HCT116 (cell line): Measurements from ENCODE around the gene ZSWIM4. TPM values are rescaled to one million over a fixed set of nuclear protein-coding genes. Genes with fewer than 3 reads are reported as not detected.

Experiments
- ATAC-seq: fragments of 200-7000 bp; cut with Tn5 transposase; 2 replicates; pipeline ENCODE4 v1.9.1; 2020; ENCODE audit warnings: mild to moderate bottlenecking, moderate library complexity
- BruUV-seq: library from RNA; stranded (reverse); fragments of 400-500 nt; replicated peaks from 2 replicates; lab custom pipeline; 2021; lab: Mats Ljungman, UMichigan
- CTCF ChIA-PET: fragments of 300-600 bp; sonication (Branson Sonifier 250); formaldehyde crosslinking; loops from one replicate; lab custom pipeline; 2021; ENCODE audit warnings: antibody characterized with exemption; lab: Charles Lee
- POLR2A ChIA-PET: fragments of 300-600, 350-600 bp; sonication (Branson Sonifier 250); formaldehyde crosslinking; loops from one replicate; lab custom pipeline; 2021; ENCODE audit warnings: antibody characterized with exemption; lab: Charles Lee
- RAD21 ChIA-PET, 2 experiments: fragments of 300-600 bp; sonication (Branson Sonifier 250); formaldehyde crosslinking; loops; one replicate each; lab custom pipeline; 2023; ENCODE audit warnings: low total read pairs in 2 of 2; ENCODE audit not compliant: uncharacterized antibody in 2 of 2, unreplicated experiment in 2 of 2, low non-redundant PET in 1 of 2; lab: Charles Lee
- DNase-seq: peaks from one replicate; pipeline ENCODE4 v3.0.0-alpha.2; 2010; ENCODE audit warnings: low read depth, low spot score
- H2AFZ ChIP-seq: fragments of 200-600 bp; shearing (Covaris generic), sonication (generic); 2 replicates; pipeline ENCODE4 v1.6.1; 2017; ENCODE audit warnings: low read depth, mixed run types, mixed read lengths, antibody characterized with exemption, low read length; ENCODE audit not compliant: poor library complexity, severe bottlenecking
- H3K27ac ChIP-seq: 2 replicates; pipeline ENCODE4 v1.5.1; 2012; ENCODE audit warnings: low read depth, low read length
- H3K27me3 ChIP-seq: fragments of 200-600 bp; sonication (generic); 2 replicates; pipeline ENCODE4 v1.6.1; 2016; ENCODE audit warnings: mixed run types, low read length, mixed read lengths; ENCODE audit not compliant: insufficient read depth
- H3K36me3 ChIP-seq, 2 experiments: fragments of 200-500 bp in 1 of 2; fragments of 200-600 bp in 1 of 2; sonication (Bioruptor generic) in 1 of 2; sonication (generic) in 1 of 2; 2 replicates each; pipeline versions ENCODE4 v1.5.1 to v1.6.1; 2014 to 2016; ENCODE audit warnings: low read length in 2 of 2, inconsistent platforms in 1 of 2, mixed read lengths in 1 of 2, mixed run types in 1 of 2; ENCODE audit not compliant: insufficient read depth in 2 of 2, control insufficient read depth in 1 of 2
- H3K4me1 ChIP-seq, 2 experiments: fragments of 200-600 bp in 1 of 2; sonication (generic) in 1 of 2; 2 replicates each; pipeline versions ENCODE4 v1.5.1 to v1.6.1; 2012 to 2017; ENCODE audit warnings: low read length in 2 of 2, inconsistent platforms in 1 of 2, mild to moderate bottlenecking in 1 of 2, mixed read lengths in 1 of 2, mixed run types in 1 of 2, moderate library complexity in 1 of 2; ENCODE audit not compliant: insufficient read depth in 2 of 2, control insufficient read depth in 1 of 2
- H3K4me2 ChIP-seq: fragments of 200-600 bp; sonication (generic); 2 replicates; pipeline ENCODE4 v1.6.1; 2017; ENCODE audit warnings: mixed run types, low read length, mixed read lengths
- H3K4me3 ChIP-seq, 2 experiments: fragments of 200-600 bp in 1 of 2; sonication (generic) in 1 of 2; replicated peaks in 1 of 2; 2 replicates each; pipeline ENCODE4 v1.5.1; 2011 to 2016; ENCODE audit warnings: low read length in 2 of 2, control low read depth in 1 of 2, low read depth in 1 of 2, mild to moderate bottlenecking in 1 of 2, mixed read lengths in 1 of 2, mixed run types in 1 of 2
- H3K79me2 ChIP-seq: fragments of 200-600 bp; sonication (generic); 2 replicates; pipeline ENCODE4 v1.6.1; 2017; ENCODE audit warnings: mild to moderate bottlenecking, mixed run types, low read length, moderate library complexity, mixed read lengths; ENCODE audit not compliant: insufficient read depth
- H3K9ac ChIP-seq: fragments of 200-600 bp; sonication (generic); 2 replicates; pipeline ENCODE4 v1.6.1; 2016; ENCODE audit warnings: low read length, mixed read lengths
- H3K9me2 ChIP-seq: fragments of 200-600 bp; sonication (generic), shearing (Covaris generic); 2 replicates; pipeline ENCODE4 v1.6.1; 2017; ENCODE audit warnings: mixed run types, mild to moderate bottlenecking, moderate library complexity; ENCODE audit not compliant: insufficient read depth
- H3K9me3 ChIP-seq, 2 experiments: fragments of 200-500 bp in 1 of 2; fragments of 200-600 bp in 1 of 2; sonication (Bioruptor generic) in 1 of 2; sonication (generic) in 1 of 2; 2 replicates each; pipeline ENCODE4 v1.6.1; 2014 to 2017; ENCODE audit warnings: low read length in 2 of 2, mixed read lengths in 2 of 2, inconsistent platforms in 1 of 2, low read depth in 1 of 2, mild to moderate bottlenecking in 1 of 2, mixed run types in 1 of 2, moderate library complexity in 1 of 2; ENCODE audit not compliant: control insufficient read depth in 1 of 2, insufficient read depth in 1 of 2
- H4K20me1 ChIP-seq: fragments of 200-600 bp; sonication (generic), shearing (Covaris generic); 2 replicates; pipeline ENCODE4 v1.6.1; 2017; ENCODE audit warnings: mixed run types, mild to moderate bottlenecking, moderate library complexity; ENCODE audit not compliant: insufficient read depth
- CBX3 ChIP-seq: IDR thresholded peaks from 2 replicates; pipeline ENCODE4 v1.6.1; 2012; ENCODE audit warnings: low read depth
- CEBPB ChIP-seq: IDR thresholded peaks from 2 replicates; pipeline ENCODE4 v1.6.1; 2012; ENCODE audit warnings: low read depth
- CTCF ChIP-seq, 3 experiments: fragments of 200-600 bp in 1 of 3; sonication (generic) in 1 of 3; IDR thresholded peaks in 2 of 3; conservative IDR thresholded peaks in 1 of 3; 2 replicates each; pipeline ENCODE4 v1.5.1; 2012 to 2017; ENCODE audit warnings: low read depth in 2 of 3, low read length in 2 of 3, antibody characterized with exemption in 1 of 3, borderline replicate concordance in 1 of 3, control low read depth in 1 of 3, mild to moderate bottlenecking in 1 of 3, mixed read lengths in 1 of 3, mixed run types in 1 of 3, moderate library complexity in 1 of 3; ENCODE audit not compliant: insufficient read depth in 1 of 3
- ELF1 ChIP-seq: IDR thresholded peaks from 2 replicates; pipeline ENCODE4 v1.6.1; 2012; ENCODE audit warnings: low read depth, borderline replicate concordance
- JUND ChIP-seq: IDR thresholded peaks from 2 replicates; pipeline ENCODE4 v1.6.1; 2012
- POLR2A ChIP-seq: IDR thresholded peaks from 2 replicates; pipeline ENCODE4 v1.7.0; 2011; ENCODE audit warnings: borderline replicate concordance; ENCODE audit not compliant: insufficient read depth, insufficient read length; ENCODE audit errors: extremely low read depth
- RAD21 ChIP-seq: IDR thresholded peaks from 2 replicates; pipeline ENCODE4 v1.6.1; 2012; ENCODE audit warnings: low read depth, mild to moderate bottlenecking
- REST ChIP-seq: IDR thresholded peaks from 2 replicates; pipeline ENCODE4 v1.6.1; 2012; ENCODE audit warnings: low read depth
- SP1 ChIP-seq: IDR thresholded peaks from 2 replicates; pipeline ENCODE4 v1.6.1; 2012; ENCODE audit warnings: low read depth
- SRF ChIP-seq: IDR thresholded peaks from 2 replicates; pipeline ENCODE4 v1.6.1; 2012; ENCODE audit warnings: low read depth
- YY1 ChIP-seq: IDR thresholded peaks from 2 replicates; pipeline ENCODE4 v1.6.1; 2011; ENCODE audit warnings: low read length, low read depth, moderate library complexity, mild to moderate bottlenecking; ENCODE audit not compliant: insufficient replicate concordance; ENCODE audit errors: extremely low read depth
- ZFX ChIP-seq: fragments of 450-650 bp; IDR thresholded peaks from 2 replicates; pipeline ENCODE4 v1.6.1; 2017
- intact Hi-C: fragments of 100-400 bp; cut with micrococcal nuclease; formaldehyde crosslinking; loops from 2 replicates; pipeline ENCODE4 v1.10.0; 2022
- total RNA-seq: library from RNA; stranded (reverse); gene quantifications from one replicate; pipeline ENCODE4 v1.2.1, GENCODE V29; 2021; ENCODE audit not compliant: unreplicated experiment
- TF ChIP-seq, protein P1 (sequence below): IDR thresholded peaks from 2 replicates; pipeline ENCODE4 v1.6.1; 2011; ENCODE audit warnings: mild to moderate bottlenecking, low read length, moderate library complexity; ENCODE audit not compliant: insufficient replicate concordance; ENCODE audit errors: extremely low read depth
- TF ChIP-seq, protein P2 (sequence below): IDR thresholded peaks from 2 replicates; pipeline ENCODE4 v1.6.1; 2012

ZSWIM4 gene
- total RNA-seq, 1 experiment from 2014 or later = 9.8 TPM

DNA sequence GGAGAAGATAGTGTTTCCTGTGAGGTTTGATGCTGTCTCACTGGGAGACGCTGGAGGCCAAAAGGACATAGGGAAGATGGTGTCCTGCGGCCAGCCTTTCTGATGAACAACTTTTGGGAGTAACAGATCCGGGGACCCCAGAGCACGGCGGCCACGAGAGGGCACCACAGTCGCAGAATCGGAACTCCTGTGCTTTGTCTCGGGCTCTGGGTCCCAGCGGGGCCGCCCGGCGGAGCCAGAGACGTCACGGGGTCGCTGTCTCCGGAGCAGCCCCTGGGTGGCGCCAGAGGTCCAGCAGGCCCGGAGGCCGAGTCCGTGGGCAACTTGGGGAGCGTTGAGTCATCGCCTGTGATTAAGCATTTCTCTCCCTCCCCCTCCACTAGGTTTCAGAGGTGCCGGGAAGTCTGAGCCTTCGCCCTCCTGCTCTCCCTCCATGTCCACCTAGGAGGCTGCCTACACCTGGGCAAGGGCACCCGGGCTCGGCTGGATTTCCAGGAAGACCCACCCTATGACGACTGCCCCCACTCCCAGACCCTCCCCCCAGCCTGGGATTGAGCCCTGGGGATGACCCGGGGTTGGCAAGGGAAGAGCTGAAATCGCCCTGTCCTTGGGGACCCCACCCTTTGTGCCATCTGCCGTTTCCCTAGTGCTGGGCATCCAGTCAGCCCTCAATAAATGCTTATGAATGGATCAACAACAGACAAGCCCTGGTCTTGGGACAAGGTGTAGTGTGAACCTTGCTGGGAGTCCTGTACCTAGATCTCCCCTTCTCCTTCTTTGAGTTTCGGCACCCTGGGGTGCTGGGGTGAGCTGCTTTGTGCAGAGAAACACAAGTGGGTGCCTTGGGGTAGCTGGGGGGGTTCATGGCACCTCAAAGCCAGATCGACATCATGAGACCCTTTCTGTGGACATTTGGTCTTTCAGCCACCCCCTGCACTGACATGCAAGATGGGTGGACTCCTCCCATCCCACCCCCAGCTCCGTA lies 85.1 kb downstream of the ZSWIM4 start (continued):
- TF ChIP-seq RAD21 (peak; percentile 100), REST (no peak), JUND (no peak; the same call in 1 of the 2 replicates)
- TF ChIP-seq, protein P1, sequence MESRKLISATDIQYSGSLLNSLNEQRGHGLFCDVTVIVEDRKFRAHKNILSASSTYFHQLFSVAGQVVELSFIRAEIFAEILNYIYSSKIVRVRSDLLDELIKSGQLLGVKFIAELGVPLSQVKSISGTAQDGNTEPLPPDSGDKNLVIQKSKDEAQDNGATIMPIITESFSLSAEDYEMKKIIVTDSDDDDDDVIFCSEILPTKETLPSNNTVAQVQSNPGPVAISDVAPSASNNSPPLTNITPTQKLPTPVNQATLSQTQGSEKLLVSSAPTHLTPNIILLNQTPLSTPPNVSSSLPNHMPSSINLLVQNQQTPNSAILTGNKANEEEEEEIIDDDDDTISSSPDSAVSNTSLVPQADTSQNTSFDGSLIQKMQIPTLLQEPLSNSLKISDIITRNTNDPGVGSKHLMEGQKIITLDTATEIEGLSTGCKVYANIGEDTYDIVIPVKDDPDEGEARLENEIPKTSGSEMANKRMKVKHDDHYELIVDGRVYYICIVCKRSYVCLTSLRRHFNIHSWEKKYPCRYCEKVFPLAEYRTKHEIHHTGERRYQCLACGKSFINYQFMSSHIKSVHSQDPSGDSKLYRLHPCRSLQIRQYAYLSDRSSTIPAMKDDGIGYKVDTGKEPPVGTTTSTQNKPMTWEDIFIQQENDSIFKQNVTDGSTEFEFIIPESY = peak; percentile 39
- TF ChIP-seq, all 23 proteins: peak for 5

DNA sequence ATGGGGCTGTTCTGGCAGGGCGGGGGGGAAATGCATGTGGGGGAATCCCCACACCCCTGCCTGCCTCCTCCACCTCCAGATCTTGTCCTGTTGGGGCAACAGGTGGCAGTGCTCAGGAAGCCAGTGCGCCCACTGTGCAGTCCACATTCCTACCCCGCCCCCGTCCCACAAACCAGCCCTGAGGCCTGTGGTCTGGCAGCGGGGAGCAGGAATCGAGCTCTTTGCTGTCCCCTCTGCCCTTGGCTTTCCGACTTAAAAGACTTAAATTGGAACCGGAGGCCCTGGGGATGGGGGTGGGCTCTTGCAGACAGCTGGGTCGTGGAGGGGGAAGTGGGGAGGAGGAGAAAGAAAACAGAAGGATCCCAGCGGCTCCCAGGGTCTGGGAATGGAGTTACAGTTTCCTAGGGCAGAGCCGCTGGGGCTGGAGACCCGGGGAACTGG lies 86.0 kb downstream of the ZSWIM4 start:
- Histone ChIP-seq H2AFZ (no peak overlapping the region), H3K36me3 (no peaks in the 10 kb centered on the region), H3K27ac (peak overlapping the region; percentile 79), H3K79me2 (no peaks in the 10 kb centered on the region), H3K4me2 (peak overlapping the region; percentile 83), H3K9ac (no peak overlapping the region), H3K9me3 (no peaks in the 10 kb centered on the region), H3K4me3 (no peak overlapping the region), H3K9me2 (no peaks in the 10 kb centered on the region), H4K20me1 (no peaks in the 10 kb centered on the region), H3K27me3 (no peaks in the 10 kb centered on the region), H3K4me1 (peaks cover 21 to 40% of the 10 kb centered on the region in 2 experiments)
- CTCF ChIA-PET = interaction anchor here (0.6 to 2.2 kb wide), 3 partner anchors 166 to 192 kb away, joined by 3 to 6 read pairs (median 4); partner anchors contain the start of gene MISP3
- DNase-seq = no peak
- intact Hi-C loops = loop anchor here (5.0 kb wide), 1 partner anchor 316 kb away; no protein-coding TSS in a partner anchor
- RAD21 ChIA-PET = no interaction called here
- POLR2A ChIA-PET = interaction anchor here (1.1 kb wide), 1 partner anchor 190 kb away, joined by 3 read pairs; no protein-coding TSS in a partner anchor
- no peak for ATAC-seq
- BruUV-seq = no TSS peak
- TF ChIP-seq CTCF (IDR thresholded peaks at IDR 0.05 in 2 of 3, conservative IDR thresholded peaks at IDR 0.05 in 1 of 3; ENCODE audit: borderline replicate concordance in 1 of 3, insufficient read depth in 1 of 3, low read depth in 2 of 3, low read length in 2 of 3) (no peak), CBX3 (no peak), SRF (no peak), SP1 (no peak), ELF1 (no peak), ZFX (no peak), POLR2A (no peak), CEBPB (no peak), YY1 (no peak)
- TF ChIP-seq, protein P2, sequence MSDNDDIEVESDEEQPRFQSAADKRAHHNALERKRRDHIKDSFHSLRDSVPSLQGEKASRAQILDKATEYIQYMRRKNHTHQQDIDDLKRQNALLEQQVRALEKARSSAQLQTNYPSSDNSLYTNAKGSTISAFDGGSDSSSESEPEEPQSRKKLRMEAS = no peak
